A549 (cell line): ENCODE results near the gene NRXN2. TPM values are rescaled to one million over a fixed set of nuclear protein-coding genes. Genes with fewer than 3 reads are reported as not detected.

Source experiments
- ATAC-seq, 2 experiments: fragments of 200-7000 bp in 1 of 2; fragments of >200 bp in 1 of 2; cut with Nextera tagmentation in 1 of 2; cut with Tn5 transposase in 1 of 2; 3 replicates each; pipeline versions ENCODE4 v1.8.0 to v1.9.1; 2018 to 2020; ENCODE audit warnings: mild to moderate bottlenecking in 1 of 2, moderate library complexity in 1 of 2
- CTCF ChIA-PET: fragments of 300-600 bp; sonication (Branson Sonifier 250); formaldehyde crosslinking; extraction: SDS; loops from one replicate; lab custom pipeline; 2021; ENCODE audit warnings: antibody characterized with exemption, inconsistent platforms; lab: Yijun Ruan, JAX
- POLR2A ChIA-PET: fragments of 350-600 bp; formaldehyde crosslinking; extraction: SDS; loops from one replicate; lab custom pipeline; 2021; ENCODE audit warnings: antibody characterized with exemption, inconsistent platforms; lab: Yijun Ruan, JAX
- DNase-seq, 2 experiments: peaks; one replicate each; pipeline versions ENCODE4 v3.0.0 to v3.0.0-alpha.2; 2011 to 2016; ENCODE audit warnings: low read depth in 1 of 2, low spot score in 1 of 2
- FAIRE-seq: peaks from 2 replicates; lab custom pipeline; 2011; peaks lifted over from hg19 to GRCh38; lab: Jason Lieb, UNC
- H3K27ac ChIP-seq, 2 experiments: fragments of >200 bp; sonication (Bioruptor Twin); formaldehyde crosslinking; 3 replicates each; pipeline ENCODE4 v1.5.1; 2016 to 2017
- H3K4me1 ChIP-seq: fragments of >200 bp; sonication (Bioruptor Twin); formaldehyde crosslinking; 3 replicates; pipeline ENCODE4 v1.6.1; 2016
- H3K4me2 ChIP-seq: fragments of >200 bp; sonication (Bioruptor Twin); formaldehyde crosslinking; 3 replicates; pipeline ENCODE4 v1.6.1; 2016
- H3K4me3 ChIP-seq: fragments of >200 bp; sonication (Bioruptor Twin); formaldehyde crosslinking; 3 replicates; pipeline ENCODE4 v1.5.1; 2016
- H3K9me3 ChIP-seq: fragments of >200 bp; sonication (Bioruptor Twin); formaldehyde crosslinking; 3 replicates; pipeline ENCODE4 v1.6.1; 2016
- BHLHE40 ChIP-seq: IDR thresholded peaks from 2 replicates; pipeline ENCODE4 v1.6.1; 2012; ENCODE audit warnings: low read depth, low read length, inconsistent platforms
- CBX8 ChIP-seq: fragments of 200-600 bp; sonication (generic); IDR thresholded peaks from 2 replicates; pipeline ENCODE4 v1.6.1; 2016
- EHF ChIP-seq: fragments of 250-450 bp; sonication (Bioruptor Pico); IDR thresholded peaks from 2 replicates; pipeline ENCODE4 v1.5.0; 2020; ENCODE audit warnings: mild to moderate bottlenecking
- EHMT2 ChIP-seq: fragments of 200-600 bp; sonication (generic); IDR thresholded peaks from 2 replicates; pipeline ENCODE4 v1.6.1; 2016; ENCODE audit warnings: antibody characterized with exemption, low read depth, mild to moderate bottlenecking, moderate library complexity
- EP300 ChIP-seq, 2 experiments: fragments of >200 bp; sonication (Bioruptor Twin); formaldehyde crosslinking; IDR thresholded peaks; 2 replicates in 1 of 2; 3 replicates in 1 of 2; pipeline ENCODE4 v1.6.1; 2016 to 2017
- FOSB ChIP-seq: fragments of 250-450 bp; sonication (Bioruptor Pico); IDR thresholded peaks from 2 replicates; pipeline ENCODE4 v1.5.0; 2020; ENCODE audit warnings: mild to moderate bottlenecking, moderate library complexity
- GATA3 ChIP-seq: IDR thresholded peaks from 2 replicates; pipeline ENCODE4 v1.6.1; 2012; ENCODE audit warnings: borderline replicate concordance
- HOXA7 ChIP-seq: fragments of 250-450 bp; sonication (Bioruptor Pico); IDR thresholded peaks from 2 replicates; pipeline ENCODE4 v1.5.0; 2020; ENCODE audit warnings: mild to moderate bottlenecking, moderate library complexity
- HOXB13 ChIP-seq: fragments of 250-450 bp; sonication (Bioruptor Pico); IDR thresholded peaks from 2 replicates; pipeline ENCODE4 v1.5.0; 2020; ENCODE audit warnings: low read depth, mild to moderate bottlenecking, moderate library complexity
- HOXB5 ChIP-seq: fragments of 250-450 bp; sonication (Bioruptor Pico); IDR thresholded peaks from 2 replicates; pipeline ENCODE4 v1.5.0; 2020; ENCODE audit warnings: mild to moderate bottlenecking, moderate library complexity
- JUNB ChIP-seq: fragments of >200 bp; sonication (Bioruptor Twin); formaldehyde crosslinking; IDR thresholded peaks from 2 replicates; pipeline ENCODE4 v1.6.1; 2016
- MAZ ChIP-seq: fragments of 150-350 bp; IDR thresholded peaks from 2 replicates; pipeline ENCODE4 v1.6.1; 2014; ENCODE audit warnings: antibody characterized with exemption, low read depth, low read length, borderline replicate concordance
- POLR2A ChIP-seq: IDR thresholded peaks from 2 replicates; pipeline ENCODE4 v1.6.1; 2012; ENCODE audit warnings: mild to moderate bottlenecking, low read length
- POLR2AphosphoS2 ChIP-seq: conservative IDR thresholded peaks from 2 replicates; pipeline ENCODE4 v1.6.1; 2012; ENCODE audit warnings: low read length, improper control_type of control experiment, inconsistent platforms
- RAD21 ChIP-seq, 2 experiments: fragments of >200 bp in 1 of 2; sonication (Bioruptor Twin) in 1 of 2; formaldehyde crosslinking in 1 of 2; IDR thresholded peaks in 1 of 2; conservative IDR thresholded peaks in 1 of 2; 2 replicates in 1 of 2; 3 replicates in 1 of 2; pipeline ENCODE4 v1.6.1; 2012 to 2018; ENCODE audit warnings: inconsistent platforms in 1 of 2
- RFX5 ChIP-seq: fragments of 450-650 bp; IDR thresholded peaks from 2 replicates; pipeline ENCODE4 v1.7.1; 2014; ENCODE audit warnings: antibody characterized with exemption, mild to moderate bottlenecking, moderate library complexity
- TFCP2L1 ChIP-seq: fragments of 250-450 bp; sonication (Bioruptor Pico); IDR thresholded peaks from 2 replicates; pipeline ENCODE4 v1.5.0; 2021; ENCODE audit warnings: mild to moderate bottlenecking
- TP53 ChIP-seq: fragments of 250-450 bp; sonication (Bioruptor Pico); IDR thresholded peaks from 2 replicates; pipeline ENCODE4 v1.5.0; 2021; ENCODE audit warnings: mild to moderate bottlenecking, moderate library complexity
- WGBS: methylation state at CpG from one replicate; pipeline ENCODE4 v1.1.6; 2017; ENCODE audit errors: missing lambda C conversion rate; 5-methylcytosine and 5-hydroxymethylcytosine counted together
- polyA plus RNA-seq, 4 experiments: library from polyadenylated mRNA; depleted of rRNA in 3 of 4; stranded (reverse); fragments of >200 nt; fragmentation: RNase III in 1 of 4; extraction: RNeasy Plus Mini Kit Qiagen cat#74134 plus additional on column Dnase treatment in 1 of 4; gene quantifications; 2 replicates in 3 of 4; 3 replicates in 1 of 4; pipeline ENCODE4 v1.2.3, GENCODE V29; 2011 to 2017
- TF ChIP-seq, protein P1 (sequence below): fragments of 200-600 bp; sonication (generic); IDR thresholded peaks from 2 replicates; pipeline ENCODE4 v1.6.1; 2016; ENCODE audit warnings: antibody characterized with exemption, mild to moderate bottlenecking, moderate library complexity
- TF ChIP-seq, protein P2 (sequence below): IDR thresholded peaks from 2 replicates; pipeline ENCODE4 v1.6.1; 2012
- TF ChIP-seq, protein P3 (sequence below): fragments of 150-350 bp; IDR thresholded peaks from 2 replicates; pipeline ENCODE4 v1.6.1; 2014; ENCODE audit warnings: low read depth, mild to moderate bottlenecking, low read length
- TF ChIP-seq, protein P4 (sequence below): fragments of >200 bp; sonication (Bioruptor Twin); formaldehyde crosslinking; IDR thresholded peaks from 3 replicates; pipeline ENCODE4 v1.6.1; 2016

Gene NRXN2
- polyA plus RNA-seq, 2 of the 4 experiments (the other 2 are of a cell fraction) = 0.04 TPM; not detected in 1

DNA sequence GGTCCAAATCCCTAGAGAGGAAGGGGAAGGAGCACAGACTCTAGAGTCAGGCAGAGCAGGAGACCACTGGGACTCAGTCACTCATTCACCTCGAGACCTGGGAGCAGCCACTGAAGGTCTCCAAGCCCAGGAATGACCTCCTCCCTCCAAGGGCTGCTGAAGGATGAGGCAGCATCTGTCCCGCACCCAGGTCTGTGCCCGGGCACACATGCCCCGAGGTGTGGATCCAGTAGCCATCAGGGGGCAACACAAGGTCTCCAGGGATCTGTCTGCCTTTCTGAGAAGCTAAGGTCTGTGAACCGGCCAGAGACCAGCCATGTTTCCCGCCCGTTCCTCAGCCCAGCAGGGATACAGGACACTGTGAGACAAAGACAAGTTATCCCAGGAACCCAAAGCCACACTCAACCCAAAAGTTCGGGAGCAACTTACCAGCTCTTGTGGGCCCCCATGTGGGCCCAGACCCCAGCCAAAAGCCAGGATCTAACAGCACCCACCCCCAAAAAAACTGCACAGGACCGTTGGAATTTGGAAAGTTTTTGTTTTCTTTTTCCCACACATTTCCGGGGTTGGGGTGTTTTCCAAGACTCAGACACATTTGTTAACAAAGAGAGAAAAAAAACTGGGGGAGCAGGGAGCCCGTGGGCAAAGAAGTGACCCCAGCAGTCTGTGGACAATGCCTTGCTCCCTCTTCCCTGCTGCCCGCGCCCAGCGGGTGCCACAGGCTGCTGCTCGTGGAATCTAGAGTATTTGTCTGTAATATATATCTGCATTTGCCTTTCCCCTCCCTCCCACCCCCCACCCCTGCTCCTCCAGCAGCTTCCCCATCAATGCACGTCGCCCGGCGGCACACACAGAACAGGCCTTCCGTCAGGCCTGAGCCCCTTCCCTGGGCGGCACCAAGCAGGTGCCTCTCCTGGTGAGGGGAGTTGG lies 117.1 kb downstream of the NRXN2 start:
- DNase-seq (no peak), FAIRE-seq (no peak), ATAC-seq (no peak)
- Histone ChIP-seq H3K4me2 (no peak overlapping the region), H3K9me3 (no peaks in the 10 kb centered on the region), H3K4me3 (no peak overlapping the region), H3K4me1 (no peaks in the 10 kb centered on the region), H3K27ac (no peak overlapping the region)
- ChIA-PET POLR2A (no interaction called here), CTCF (interaction anchor here (1.1 to 2.6 kb wide), 3 partner anchors 29 to 157 kb away, joined by 3 to 8 read pairs (median 4); no protein-coding TSS in a partner anchor)
- TF ChIP-seq, protein P1, sequence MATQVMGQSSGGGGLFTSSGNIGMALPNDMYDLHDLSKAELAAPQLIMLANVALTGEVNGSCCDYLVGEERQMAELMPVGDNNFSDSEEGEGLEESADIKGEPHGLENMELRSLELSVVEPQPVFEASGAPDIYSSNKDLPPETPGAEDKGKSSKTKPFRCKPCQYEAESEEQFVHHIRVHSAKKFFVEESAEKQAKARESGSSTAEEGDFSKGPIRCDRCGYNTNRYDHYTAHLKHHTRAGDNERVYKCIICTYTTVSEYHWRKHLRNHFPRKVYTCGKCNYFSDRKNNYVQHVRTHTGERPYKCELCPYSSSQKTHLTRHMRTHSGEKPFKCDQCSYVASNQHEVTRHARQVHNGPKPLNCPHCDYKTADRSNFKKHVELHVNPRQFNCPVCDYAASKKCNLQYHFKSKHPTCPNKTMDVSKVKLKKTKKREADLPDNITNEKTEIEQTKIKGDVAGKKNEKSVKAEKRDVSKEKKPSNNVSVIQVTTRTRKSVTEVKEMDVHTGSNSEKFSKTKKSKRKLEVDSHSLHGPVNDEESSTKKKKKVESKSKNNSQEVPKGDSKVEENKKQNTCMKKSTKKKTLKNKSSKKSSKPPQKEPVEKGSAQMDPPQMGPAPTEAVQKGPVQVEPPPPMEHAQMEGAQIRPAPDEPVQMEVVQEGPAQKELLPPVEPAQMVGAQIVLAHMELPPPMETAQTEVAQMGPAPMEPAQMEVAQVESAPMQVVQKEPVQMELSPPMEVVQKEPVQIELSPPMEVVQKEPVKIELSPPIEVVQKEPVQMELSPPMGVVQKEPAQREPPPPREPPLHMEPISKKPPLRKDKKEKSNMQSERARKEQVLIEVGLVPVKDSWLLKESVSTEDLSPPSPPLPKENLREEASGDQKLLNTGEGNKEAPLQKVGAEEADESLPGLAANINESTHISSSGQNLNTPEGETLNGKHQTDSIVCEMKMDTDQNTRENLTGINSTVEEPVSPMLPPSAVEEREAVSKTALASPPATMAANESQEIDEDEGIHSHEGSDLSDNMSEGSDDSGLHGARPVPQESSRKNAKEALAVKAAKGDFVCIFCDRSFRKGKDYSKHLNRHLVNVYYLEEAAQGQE = no peak
- TF ChIP-seq, protein P2, sequence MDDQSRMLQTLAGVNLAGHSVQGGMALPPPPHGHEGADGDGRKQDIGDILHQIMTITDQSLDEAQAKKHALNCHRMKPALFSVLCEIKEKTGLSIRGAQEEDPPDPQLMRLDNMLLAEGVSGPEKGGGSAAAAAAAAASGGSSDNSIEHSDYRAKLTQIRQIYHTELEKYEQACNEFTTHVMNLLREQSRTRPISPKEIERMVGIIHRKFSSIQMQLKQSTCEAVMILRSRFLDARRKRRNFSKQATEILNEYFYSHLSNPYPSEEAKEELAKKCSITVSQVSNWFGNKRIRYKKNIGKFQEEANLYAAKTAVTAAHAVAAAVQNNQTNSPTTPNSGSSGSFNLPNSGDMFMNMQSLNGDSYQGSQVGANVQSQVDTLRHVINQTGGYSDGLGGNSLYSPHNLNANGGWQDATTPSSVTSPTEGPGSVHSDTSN = no peak
- no peak for TF ChIP-seq TP53 (CRISPR knock-in tag)
- no peak for TF ChIP-seq BHLHE40
- TF ChIP-seq EHF (CRISPR knock-in tag) = no peak
- TF ChIP-seq HOXA7 (CRISPR knock-in tag) = no peak
- 66% methylated on average over 15 of the region's 21 CpGs for WGBS

DNA sequence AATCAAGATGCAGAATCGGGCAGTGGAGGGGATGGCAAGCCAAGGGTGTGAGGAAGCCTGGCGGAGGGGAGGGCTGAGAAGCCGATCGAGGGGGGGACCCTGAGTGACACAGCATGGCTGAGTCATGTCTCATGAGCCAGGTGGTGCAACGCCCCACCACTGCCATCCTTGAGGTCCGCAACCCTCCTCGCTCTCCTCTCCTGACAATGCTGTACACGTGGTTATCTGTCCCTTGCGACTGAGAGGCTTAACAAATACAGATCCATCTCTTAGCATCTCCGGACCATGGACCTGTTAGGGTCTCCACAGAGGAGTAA lies 117.8 kb downstream of the NRXN2 start:
- Histone ChIP-seq H3K4me1 (no peaks in the 10 kb centered on the region), H3K4me3 (no peak overlapping the region), H3K4me2 (no peak overlapping the region)
- ChIA-PET POLR2A (no interaction called here), CTCF (interaction anchor here (1.1 to 2.6 kb wide), 3 partner anchors 30 to 156 kb away, joined by 3 to 8 read pairs (median 4); no protein-coding TSS in a partner anchor)
- FAIRE-seq = no peak
- no peak for DNase-seq
- TF ChIP-seq, protein P3, sequence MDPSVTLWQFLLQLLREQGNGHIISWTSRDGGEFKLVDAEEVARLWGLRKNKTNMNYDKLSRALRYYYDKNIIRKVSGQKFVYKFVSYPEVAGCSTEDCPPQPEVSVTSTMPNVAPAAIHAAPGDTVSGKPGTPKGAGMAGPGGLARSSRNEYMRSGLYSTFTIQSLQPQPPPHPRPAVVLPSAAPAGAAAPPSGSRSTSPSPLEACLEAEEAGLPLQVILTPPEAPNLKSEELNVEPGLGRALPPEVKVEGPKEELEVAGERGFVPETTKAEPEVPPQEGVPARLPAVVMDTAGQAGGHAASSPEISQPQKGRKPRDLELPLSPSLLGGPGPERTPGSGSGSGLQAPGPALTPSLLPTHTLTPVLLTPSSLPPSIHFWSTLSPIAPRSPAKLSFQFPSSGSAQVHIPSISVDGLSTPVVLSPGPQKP = no peak
- no peak for TF ChIP-seq CBX8
- TF ChIP-seq HOXB13 (CRISPR knock-in tag) = no peak
- TF ChIP-seq HOXB5 (CRISPR knock-in tag) = no peak
- TF ChIP-seq RFX5 = no peak
- no peak for TF ChIP-seq EP300 (IDR thresholded peaks at IDR 0.05)
- TF ChIP-seq, all 56 proteins: peak for 0
- Histone ChIP-seq H3K27ac (no peak overlapping the region), H3K9me3 (no peaks in the 10 kb centered on the region)
- WGBS = 64% methylated on average over 10 of the region's 10 CpGs
- no peak for ATAC-seq

DNA sequence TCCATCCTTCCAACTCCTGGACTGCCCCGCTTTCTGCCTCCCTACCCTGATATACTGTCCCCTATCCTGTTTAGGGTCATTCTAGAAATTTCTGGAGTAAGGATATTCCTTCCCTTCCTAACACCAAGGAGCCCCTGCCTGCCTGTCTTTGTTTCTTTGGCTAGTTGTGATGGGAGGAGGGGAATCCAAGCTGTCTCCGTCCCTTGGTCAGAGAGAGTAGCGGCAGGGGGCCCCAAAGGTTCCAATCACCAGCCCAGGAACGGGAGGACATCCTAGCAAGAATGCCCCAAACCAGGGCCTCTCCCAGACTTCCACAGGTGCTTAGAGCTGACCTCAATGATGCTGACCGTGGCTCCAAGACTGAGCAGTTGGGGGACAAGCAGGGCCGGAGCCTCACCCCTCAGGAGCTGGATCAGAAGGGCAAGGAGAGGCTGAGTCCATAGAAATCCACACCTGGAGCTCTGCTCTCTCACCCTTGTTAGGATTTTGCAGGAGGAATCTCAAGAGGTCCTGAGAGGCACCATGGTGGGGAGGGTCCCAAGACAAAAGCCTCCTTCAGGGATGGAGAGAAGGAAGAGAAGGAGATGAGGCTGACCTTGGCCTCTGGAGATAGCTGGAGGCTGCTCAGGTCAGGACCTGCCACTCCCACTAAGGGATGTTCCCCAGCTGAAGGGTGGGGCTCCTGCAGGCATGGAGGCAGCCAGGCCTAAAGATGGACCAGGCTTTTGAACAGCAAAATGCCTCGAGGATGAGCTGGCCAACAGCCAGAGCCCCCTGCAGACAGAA lies 118.3 kb downstream of the NRXN2 start:
- no peak for DNase-seq
- ChIA-PET POLR2A (no interaction called here), CTCF (interaction anchor here (1.1 to 2.6 kb wide), 4 partner anchors 12 to 155 kb away, joined by 3 to 8 read pairs (median 5); no protein-coding TSS in a partner anchor)
- H3K9me3 ChIP-seq = no peaks in the 10 kb centered on the region
- FAIRE-seq = no peak
- H3K4me2 ChIP-seq = no peak overlapping the region
- no peak for ATAC-seq
- H3K27ac ChIP-seq = no peak overlapping the region
- H3K4me3 ChIP-seq = no peak overlapping the region
- no peaks in the 10 kb centered on the region for H3K4me1 ChIP-seq
- WGBS = 59% methylated on average over 7 of the region's 7 CpGs
- TF ChIP-seq, protein P4, sequence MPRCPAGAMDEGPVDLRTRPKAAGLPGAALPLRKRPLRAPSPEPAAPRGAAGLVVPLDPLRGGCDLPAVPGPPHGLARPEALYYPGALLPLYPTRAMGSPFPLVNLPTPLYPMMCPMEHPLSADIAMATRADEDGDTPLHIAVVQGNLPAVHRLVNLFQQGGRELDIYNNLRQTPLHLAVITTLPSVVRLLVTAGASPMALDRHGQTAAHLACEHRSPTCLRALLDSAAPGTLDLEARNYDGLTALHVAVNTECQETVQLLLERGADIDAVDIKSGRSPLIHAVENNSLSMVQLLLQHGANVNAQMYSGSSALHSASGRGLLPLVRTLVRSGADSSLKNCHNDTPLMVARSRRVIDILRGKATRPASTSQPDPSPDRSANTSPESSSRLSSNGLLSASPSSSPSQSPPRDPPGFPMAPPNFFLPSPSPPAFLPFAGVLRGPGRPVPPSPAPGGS = no peak
- TF ChIP-seq EHMT2 (no peak), FOSB (no peak), GATA3 (no peak), MAZ (no peak), RFX5 (no peak), JUNB (no peak), RAD21 (conservative IDR thresholded peaks at IDR 0.05 in 1 of 2, IDR thresholded peaks at IDR 0.05 in 1 of 2) (no peak), POLR2A (no peak), TFCP2L1 (CRISPR knock-in tag) (no peak), POLR2AphosphoS2 (no peak)
- TF ChIP-seq, protein P2 = no peak
